ENCODE measurements around the gene KLF7.

The KLF7 gene

GRCh38 chr2:207112383-207112782 lies 53.4 kb downstream of the KLF7 start:
- no peak overlapping the region for H3K4me3 ChIP-seq (replicated peaks; ENCODE audit: insufficient read depth, low read length)
- no peak for DNase-seq (ENCODE audit: low read depth in 1 of 2, low spot score in 1 of 2)

GRCh38 chr2:207111757-207112156 lies 54.0 kb downstream of the KLF7 start:
- Histone ChIP-seq H3K4me3 (replicated peaks; ENCODE audit: insufficient read depth, low read length) (no peak overlapping the region), H3K27me3 (ENCODE audit: insufficient read depth, poor library complexity, severe bottlenecking) (no peaks in the 10 kb centered on the region), H3K27ac (replicated peaks) (peak overlapping the region; percentile 51)
- DNase-seq (ENCODE audit: low read depth in 1 of 2, low spot score in 1 of 2): no peak
- TF ChIP-seq GABPA (IDR thresholded peaks at IDR 0.05; ENCODE audit: low read depth) (no peak), POLR2AphosphoS5 (IDR thresholded peaks at IDR 0.05; ENCODE audit: low read depth) (no peak), REST (IDR thresholded peaks at IDR 0.05; ENCODE audit: insufficient replicate concordance, low read depth) (no peak), SPI1 (IDR thresholded peaks at IDR 0.05; ENCODE audit: borderline replicate concordance, low read depth) (no peak), CTCF (IDR thresholded peaks at IDR 0.05; ENCODE audit: insufficient read depth, low read length) (no peak)

More at GRCh38 chr2:207112383-207112782, 53.4 kb downstream of the KLF7 start:
- Histone ChIP-seq H3K27me3 (ENCODE audit: insufficient read depth, poor library complexity, severe bottlenecking) (no peaks in the 10 kb centered on the region), H3K27ac (replicated peaks) (no peak overlapping the region)
- TF ChIP-seq POLR2AphosphoS5 (IDR thresholded peaks at IDR 0.05; ENCODE audit: low read depth): no peak
- no peak for TF ChIP-seq REST (IDR thresholded peaks at IDR 0.05; ENCODE audit: insufficient replicate concordance, low read depth)
- no peak for TF ChIP-seq SPI1 (IDR thresholded peaks at IDR 0.05; ENCODE audit: borderline replicate concordance, low read depth)
- TF ChIP-seq GABPA (IDR thresholded peaks at IDR 0.05; ENCODE audit: low read depth): no peak
- no peak for TF ChIP-seq CTCF (IDR thresholded peaks at IDR 0.05; ENCODE audit: insufficient read depth, low read length)

GRCh38 chr2:207110715-207111114 lies 55.0 kb downstream of the KLF7 start:
- Histone ChIP-seq H3K4me3 (replicated peaks; ENCODE audit: insufficient read depth, low read length) (no peak overlapping the region), H3K27me3 (ENCODE audit: insufficient read depth, poor library complexity, severe bottlenecking) (no peaks in the 10 kb centered on the region), H3K27ac (replicated peaks) (peak overlapping the region; percentile 51)
- TF ChIP-seq REST (IDR thresholded peaks at IDR 0.05; ENCODE audit: insufficient replicate concordance, low read depth) (no peak), SPI1 (IDR thresholded peaks at IDR 0.05; ENCODE audit: borderline replicate concordance, low read depth) (no peak), POLR2AphosphoS5 (IDR thresholded peaks at IDR 0.05; ENCODE audit: low read depth) (no peak), CTCF (IDR thresholded peaks at IDR 0.05; ENCODE audit: insufficient read depth, low read length) (no peak), GABPA (IDR thresholded peaks at IDR 0.05; ENCODE audit: low read depth) (no peak)
- peak in 1 of 2 experiments; percentile 67 for DNase-seq (ENCODE audit: low read depth in 1 of 2, low spot score in 1 of 2)
